Fibroblast of skin of left quadriceps (primary cell): ENCODE measurements around the gene PTPRE.

Experiments
- DNase-seq, 2 experiments: peaks; one replicate each; pipeline ENCODE4 v3.0.0-alpha.2; 2013; ENCODE audit warnings: low read depth in 2 of 2

The PTPRE gene

DNA sequence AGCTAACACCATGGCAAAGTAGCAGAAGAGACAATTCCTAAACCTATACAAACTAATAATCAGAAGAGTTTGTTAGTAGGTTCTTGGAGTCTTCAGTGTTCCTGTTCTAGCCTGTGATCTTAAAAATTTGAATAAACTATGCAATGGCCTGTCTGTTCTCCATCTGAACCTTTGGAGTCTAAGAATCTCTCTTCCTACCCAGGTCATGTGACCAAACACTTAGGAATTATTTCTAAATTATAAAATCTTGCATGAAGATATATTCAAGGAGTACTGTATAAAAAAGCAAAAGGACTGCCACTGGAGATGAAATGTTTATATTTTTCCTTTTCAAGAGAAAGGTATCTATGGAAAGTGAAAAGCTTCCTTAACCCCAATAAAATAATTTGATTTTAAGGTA, 216.9 kb downstream of the PTPRE start:
- DNase-seq, result no peak

DNA sequence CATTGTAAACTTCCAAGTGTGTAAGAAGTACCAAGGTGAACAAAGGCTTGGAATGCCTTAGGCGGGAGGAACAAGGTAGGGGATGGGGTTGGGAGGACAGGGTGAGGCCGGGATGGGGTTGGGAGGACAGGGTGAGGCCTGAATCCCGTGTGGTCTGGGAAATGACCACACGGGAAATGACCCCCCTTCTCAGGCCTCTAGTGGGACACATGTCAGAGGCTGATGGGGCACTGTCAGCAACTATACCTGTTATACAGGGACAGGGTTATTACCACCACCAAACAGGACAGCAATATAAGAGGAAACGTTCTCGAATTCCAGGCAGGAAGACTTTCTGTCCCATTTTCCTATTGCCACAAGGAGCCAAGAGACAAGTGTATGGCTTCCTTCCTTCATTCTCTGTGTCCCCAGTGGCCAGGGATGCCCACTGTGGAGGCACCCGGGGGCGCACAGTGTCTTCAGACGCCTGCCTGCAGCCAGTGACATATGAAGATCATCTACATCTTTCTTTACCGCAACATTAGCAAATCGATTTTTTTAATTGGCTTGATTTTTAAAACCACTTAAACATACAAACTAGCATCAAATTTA, 218.0 kb downstream of the PTPRE start:
- DNase-seq, result no peak

DNA sequence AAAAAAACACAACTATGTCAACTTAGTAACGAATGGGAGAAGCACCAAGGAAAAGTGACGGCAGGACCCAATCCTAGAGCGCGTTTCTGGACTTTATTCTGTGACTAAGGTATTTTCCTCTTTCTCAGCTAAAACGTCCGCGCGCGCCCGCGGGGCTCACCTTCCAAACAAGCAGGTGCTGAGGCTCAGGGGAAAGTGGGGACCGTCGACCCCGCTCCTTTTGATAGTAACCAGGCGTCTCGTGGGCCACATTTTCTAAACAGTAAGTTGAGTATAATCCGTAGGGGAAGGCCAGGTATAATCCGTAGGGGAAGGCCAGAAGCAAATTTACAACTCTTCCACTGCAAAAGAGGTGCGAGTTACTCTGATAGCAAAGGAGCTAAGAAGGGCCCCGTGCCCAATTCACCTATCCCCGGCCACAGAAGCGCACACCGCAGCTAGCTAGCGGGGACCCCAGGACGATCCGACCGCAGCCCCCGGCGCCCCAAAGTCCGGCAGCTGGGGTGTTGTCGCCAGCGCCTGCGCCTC, 218.6 kb downstream of the PTPRE start:
- DNase-seq, result no peak

DNA sequence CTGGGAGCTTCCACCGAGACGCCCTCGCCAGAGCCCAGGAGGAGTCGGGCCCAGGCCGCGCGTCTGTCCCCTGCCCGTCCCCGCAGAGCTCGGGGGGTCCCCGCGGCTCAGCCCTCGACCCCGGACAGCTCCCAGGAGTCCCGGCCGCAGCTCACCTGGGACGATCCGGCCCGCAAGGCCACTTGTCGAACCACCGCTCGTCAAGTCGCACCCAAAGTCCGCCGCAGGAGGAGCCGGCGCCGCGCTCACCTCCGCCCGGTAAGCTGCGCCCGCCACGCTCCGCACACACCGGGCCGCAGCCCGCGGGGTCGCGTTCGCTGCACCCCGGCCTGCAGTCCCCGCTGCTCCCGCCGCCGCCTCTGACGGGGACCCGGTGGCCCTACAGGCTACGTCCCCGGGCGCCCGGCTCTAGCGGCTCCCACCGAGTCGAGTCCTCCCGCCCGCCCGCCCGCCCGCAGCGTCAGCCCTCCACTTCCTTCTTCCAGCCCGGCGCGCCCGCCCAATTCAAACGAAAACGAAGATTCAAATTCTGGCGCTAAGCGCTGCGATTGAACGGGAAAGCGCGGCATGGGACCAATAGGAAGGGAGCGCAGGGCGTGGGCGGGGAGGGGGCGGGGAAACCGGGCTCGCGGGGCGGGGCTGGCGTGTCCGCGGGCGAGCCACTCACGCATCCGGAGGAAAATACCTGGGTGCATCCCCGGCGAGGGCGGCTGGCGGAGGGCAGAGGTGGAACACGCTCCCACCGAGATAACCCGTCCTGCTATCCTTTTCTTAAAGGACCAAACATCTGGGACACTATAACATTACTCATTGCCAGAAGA, 219.3 kb downstream of the PTPRE start, which contains the start of gene MKI67:
MKI67 (minus strand) TSS at position 480 of the 821 bp plus-strand sequence. CDS start 756 bp downstream, outside the sequence.
- peak; percentile 81 to 82 for DNase-seq

DNA sequence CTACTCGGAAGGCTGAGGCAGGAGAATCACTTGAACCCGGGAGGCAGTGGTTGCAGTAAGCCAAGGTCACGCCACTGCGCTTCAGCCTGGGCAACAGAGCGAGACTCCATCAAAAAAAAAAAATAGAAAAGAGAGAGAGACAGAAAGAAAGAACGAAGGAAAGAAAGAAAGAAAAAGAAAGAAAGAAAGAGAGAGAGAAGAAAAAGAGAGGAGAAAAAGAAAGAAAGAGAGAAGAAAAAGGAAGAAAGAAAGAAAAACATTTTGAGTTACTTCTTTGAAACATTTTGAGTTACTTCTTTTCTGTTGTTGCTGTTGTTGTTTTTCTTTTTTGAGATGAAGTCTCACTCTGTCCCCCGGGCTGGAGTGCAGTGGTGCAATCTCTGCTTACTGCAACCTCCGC, 221.7 kb downstream of the PTPRE start:
- DNase-seq, result no peak

DNA sequence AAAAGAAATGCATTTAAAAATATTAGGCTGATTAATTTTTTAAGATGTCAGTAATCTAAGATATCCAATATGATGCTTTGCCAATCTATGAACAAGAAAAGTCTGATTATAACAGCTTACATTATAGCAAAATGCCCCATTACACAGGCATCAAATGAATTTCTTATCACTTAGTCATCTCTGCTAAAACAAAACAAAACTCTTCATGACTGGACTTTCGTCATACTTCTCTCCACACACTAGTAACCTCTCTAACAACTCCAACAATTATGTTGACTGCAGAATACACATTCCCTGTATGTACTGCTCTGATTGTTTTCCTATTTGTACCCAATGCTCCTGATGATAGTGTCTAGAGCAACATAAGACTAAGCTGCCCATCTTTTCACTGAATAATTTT, 223.1 kb downstream of the PTPRE start:
- peak in 1 of 2 experiments; percentile 23 for DNase-seq
